NB4 (cell line): ENCODE results near the gene CPLX1.

ENCODE experiments used
- MYC ChIP-seq: IDR thresholded peaks from 2 replicates; pipeline ENCODE4 v1.6.1; 2011; ENCODE audit warnings: low read depth, low read length
- POLR2A ChIP-seq: IDR thresholded peaks from 2 replicates; pipeline ENCODE4 v1.6.1; 2011; ENCODE audit warnings: mild to moderate bottlenecking; ENCODE audit not compliant: insufficient read length; ENCODE audit errors: extremely low read depth
- TF ChIP-seq, protein P1 (sequence below): IDR thresholded peaks from one replicate; pipeline ENCODE4 v1.5.1; 2012; ENCODE audit warnings: low read depth, low read length
- TF ChIP-seq, protein P2 (sequence below): IDR thresholded peaks from 2 replicates; pipeline ENCODE4 v1.6.1; 2011; ENCODE audit warnings: low read depth, low read length

DNA sequence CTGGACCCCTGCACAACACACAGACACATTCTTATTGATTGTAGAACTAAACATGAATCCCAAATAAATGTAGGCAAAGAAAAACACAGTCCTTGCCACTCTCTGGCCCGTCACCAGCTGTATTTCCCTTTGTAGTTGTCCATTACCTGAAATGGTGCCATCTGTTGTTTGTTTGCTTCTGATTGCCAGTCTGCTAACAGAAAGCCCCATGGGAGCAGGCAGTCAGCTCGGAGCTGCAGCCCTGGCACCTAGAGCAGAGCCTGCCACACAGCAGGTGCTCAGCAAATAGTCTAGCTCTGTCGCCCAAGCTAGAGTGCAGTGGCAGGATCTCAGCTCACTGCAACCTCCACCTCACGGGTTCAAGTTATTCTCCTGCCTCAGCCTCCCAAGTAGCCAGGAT is 28.9 kb downstream of the CPLX1 start:
- TF ChIP-seq, protein P1, sequence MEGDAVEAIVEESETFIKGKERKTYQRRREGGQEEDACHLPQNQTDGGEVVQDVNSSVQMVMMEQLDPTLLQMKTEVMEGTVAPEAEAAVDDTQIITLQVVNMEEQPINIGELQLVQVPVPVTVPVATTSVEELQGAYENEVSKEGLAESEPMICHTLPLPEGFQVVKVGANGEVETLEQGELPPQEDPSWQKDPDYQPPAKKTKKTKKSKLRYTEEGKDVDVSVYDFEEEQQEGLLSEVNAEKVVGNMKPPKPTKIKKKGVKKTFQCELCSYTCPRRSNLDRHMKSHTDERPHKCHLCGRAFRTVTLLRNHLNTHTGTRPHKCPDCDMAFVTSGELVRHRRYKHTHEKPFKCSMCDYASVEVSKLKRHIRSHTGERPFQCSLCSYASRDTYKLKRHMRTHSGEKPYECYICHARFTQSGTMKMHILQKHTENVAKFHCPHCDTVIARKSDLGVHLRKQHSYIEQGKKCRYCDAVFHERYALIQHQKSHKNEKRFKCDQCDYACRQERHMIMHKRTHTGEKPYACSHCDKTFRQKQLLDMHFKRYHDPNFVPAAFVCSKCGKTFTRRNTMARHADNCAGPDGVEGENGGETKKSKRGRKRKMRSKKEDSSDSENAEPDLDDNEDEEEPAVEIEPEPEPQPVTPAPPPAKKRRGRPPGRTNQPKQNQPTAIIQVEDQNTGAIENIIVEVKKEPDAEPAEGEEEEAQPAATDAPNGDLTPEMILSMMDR = no peak
- TF ChIP-seq POLR2A (no peak), MYC (no peak)
- TF ChIP-seq, protein P2, sequence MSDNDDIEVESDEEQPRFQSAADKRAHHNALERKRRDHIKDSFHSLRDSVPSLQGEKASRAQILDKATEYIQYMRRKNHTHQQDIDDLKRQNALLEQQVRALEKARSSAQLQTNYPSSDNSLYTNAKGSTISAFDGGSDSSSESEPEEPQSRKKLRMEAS = no peak
